ENCODE measurements around the gene SH3D19.
"Not testable (repeated sequence)": the region's sequence is repeated elsewhere in the genome, so short reads cannot be mapped to it uniquely, and the experiment has no call there.

The SH3D19 gene

GRCh38 chr4:151266497-151266896, 58.9 kb downstream of the SH3D19 start:
- in situ Hi-C loops (cut with MboI; ENCODE audit: low pct_unique_long_range_greater_than_20kb, low sequenced_read_pairs, unreplicated experiment): no loop called here
- TF ChIP-seq CTCF (IDR thresholded peaks at IDR 0.05; ENCODE audit: extremely low read depth, insufficient read depth, missing control alignments): no peak

GRCh38 chr4:151263455-151263854, 62.0 kb downstream of the SH3D19 start:
- DNase-seq (ENCODE audit: low spot score): no peak
- no peak for TF ChIP-seq CTCF (IDR thresholded peaks at IDR 0.05; ENCODE audit: extremely low read depth, insufficient read depth, missing control alignments)
- in situ Hi-C loops (cut with MboI; ENCODE audit: low pct_unique_long_range_greater_than_20kb, low sequenced_read_pairs, unreplicated experiment): no loop called here

More at GRCh38 chr4:151266497-151266896, 58.9 kb downstream of the SH3D19 start:
- DNase-seq (ENCODE audit: low spot score): no peak

DNA sequence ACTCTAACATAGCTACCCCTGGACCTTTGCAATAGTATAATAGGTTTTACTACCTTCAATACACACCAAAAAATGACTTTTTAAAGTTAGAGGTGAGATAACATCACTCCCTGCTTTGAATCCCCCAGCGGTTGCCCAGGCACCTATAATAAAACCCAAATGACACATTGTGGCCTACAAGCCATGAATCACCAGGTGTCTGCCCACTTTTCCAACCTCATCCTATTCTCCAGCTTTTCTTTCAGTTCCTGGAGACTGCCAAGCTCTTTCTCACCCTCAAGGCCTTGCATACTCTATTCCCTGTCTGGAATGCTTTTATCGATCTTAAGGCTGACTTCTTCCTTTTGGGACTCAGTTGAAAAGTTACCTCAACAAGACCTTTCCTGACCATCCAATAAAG, 64.9 kb downstream of the SH3D19 start:
- in situ Hi-C loops (cut with MboI; ENCODE audit: low pct_unique_long_range_greater_than_20kb, low sequenced_read_pairs, unreplicated experiment): no loop called here
- no peak for TF ChIP-seq CTCF (IDR thresholded peaks at IDR 0.05; ENCODE audit: extremely low read depth, insufficient read depth, missing control alignments)
- DNase-seq (ENCODE audit: low spot score): no peak

DNA sequence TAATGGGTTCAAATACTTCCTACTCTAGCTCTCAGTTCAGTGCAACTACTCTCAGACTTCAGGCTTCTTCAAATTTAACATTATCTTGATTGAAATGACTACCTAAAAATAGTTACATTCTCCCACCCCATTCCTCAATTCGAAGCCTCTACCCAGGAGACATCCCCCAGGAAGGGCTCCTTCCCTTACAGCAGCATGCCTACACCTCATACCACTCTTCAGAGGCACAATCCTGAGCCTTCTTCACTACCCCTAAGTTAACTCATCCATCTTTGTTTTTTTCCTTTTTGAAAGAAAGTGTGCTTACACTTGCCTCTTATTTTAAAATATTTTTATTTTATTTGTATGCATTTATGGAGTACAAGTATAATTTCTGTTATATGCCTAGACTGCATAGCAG, 65.7 kb downstream of the SH3D19 start:
- TF ChIP-seq CTCF (IDR thresholded peaks at IDR 0.05; ENCODE audit: extremely low read depth, insufficient read depth, missing control alignments): no peak
- in situ Hi-C loops (cut with MboI; ENCODE audit: low pct_unique_long_range_greater_than_20kb, low sequenced_read_pairs, unreplicated experiment): no loop called here
- DNase-seq (ENCODE audit: low spot score): no peak

DNA sequence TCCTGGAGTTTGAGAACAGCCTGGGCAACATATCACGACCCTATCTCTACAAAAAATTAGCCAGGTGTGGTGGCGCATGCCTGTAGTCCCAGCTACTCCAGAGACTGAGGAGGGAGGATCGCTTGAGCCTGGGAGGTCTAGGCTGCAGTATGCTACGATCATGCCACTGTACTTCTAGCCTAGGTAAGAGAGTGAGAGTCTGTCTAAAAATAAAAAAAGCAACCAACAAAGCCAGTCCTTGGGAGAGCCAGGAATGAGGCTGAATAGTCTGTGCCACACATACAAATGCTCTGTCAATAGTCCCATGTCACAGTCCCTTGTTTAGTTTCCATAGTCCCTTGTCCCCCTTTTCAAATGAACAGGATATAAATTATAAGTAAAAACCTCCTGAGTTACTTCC, 67.7 kb downstream of the SH3D19 start:
- in situ Hi-C loops (cut with MboI; ENCODE audit: low pct_unique_long_range_greater_than_20kb, low sequenced_read_pairs, unreplicated experiment): no loop called here
- no peak for TF ChIP-seq CTCF (IDR thresholded peaks at IDR 0.05; ENCODE audit: extremely low read depth, insufficient read depth, missing control alignments)
- DNase-seq (ENCODE audit: low spot score): no peak

DNA sequence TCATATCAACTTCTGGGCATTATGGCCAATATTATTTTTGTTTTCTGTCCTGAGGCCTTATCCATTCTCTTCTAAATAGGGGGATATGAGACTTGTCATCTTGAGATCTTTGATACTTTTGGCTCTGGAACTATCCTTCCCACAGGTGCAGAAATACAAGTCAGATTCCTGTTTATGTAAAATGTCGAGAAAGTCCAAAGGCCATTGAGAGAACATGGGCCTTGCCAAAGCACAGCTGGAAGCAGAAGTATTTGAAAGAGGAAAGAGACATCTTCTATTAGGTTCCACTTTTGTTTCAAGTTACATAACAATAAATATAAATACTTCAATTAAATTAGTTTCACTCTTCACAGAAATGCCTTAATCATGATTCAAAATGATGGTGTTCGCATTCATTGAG, 69.3 kb downstream of the SH3D19 start:
- in situ Hi-C loops (cut with MboI; ENCODE audit: low pct_unique_long_range_greater_than_20kb, low sequenced_read_pairs, unreplicated experiment): no loop called here
- TF ChIP-seq CTCF (IDR thresholded peaks at IDR 0.05; ENCODE audit: extremely low read depth, insufficient read depth, missing control alignments): no peak
- no peak for DNase-seq (ENCODE audit: low spot score)

- in situ Hi-C loops (cut with MboI; ENCODE audit: low pct_unique_long_range_greater_than_20kb, low sequenced_read_pairs, unreplicated experiment); DNase-seq (ENCODE audit: low spot score): not testable (repeated sequence)
Measured at GRCh38 chr4:151255680-151256079, 69.7 kb downstream of the SH3D19 start.

- DNase-seq (ENCODE audit: low spot score); in situ Hi-C loops (cut with MboI; ENCODE audit: low pct_unique_long_range_greater_than_20kb, low sequenced_read_pairs, unreplicated experiment): not testable (repeated sequence)
Measured at GRCh38 chr4:151255226-151255625, 70.2 kb downstream of the SH3D19 start.
